NOMO-1 (cell line): ENCODE data around the gene IFI27L1.

Experiments
- DNase-seq, 2 experiments: peaks; one replicate each; lab custom pipeline; 2025; ENCODE audit not compliant: unreplicated experiment in 2 of 2; lab: John Stamatoyannopoulos, UW

IFI27L1 gene

DNA sequence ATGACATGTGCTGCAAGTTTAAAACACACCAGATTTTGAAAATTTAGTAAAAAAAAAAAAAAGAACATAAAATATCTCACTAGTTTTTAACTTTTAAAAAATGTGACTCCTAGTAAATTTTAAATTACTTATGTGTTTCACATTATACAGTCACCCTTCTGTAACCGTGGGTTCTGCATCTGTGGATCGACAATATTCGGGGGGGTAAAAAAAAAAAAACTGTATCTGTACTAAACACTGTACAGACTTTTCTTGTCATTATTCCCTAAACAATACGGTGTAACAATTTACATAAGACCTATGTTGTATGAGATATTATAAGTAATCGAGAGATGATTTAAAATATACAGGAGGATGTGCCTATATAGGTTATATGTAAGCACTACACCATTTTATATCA lies 3.3 kb upstream of the IFI27L1 start:
- no peak for DNase-seq

DNA sequence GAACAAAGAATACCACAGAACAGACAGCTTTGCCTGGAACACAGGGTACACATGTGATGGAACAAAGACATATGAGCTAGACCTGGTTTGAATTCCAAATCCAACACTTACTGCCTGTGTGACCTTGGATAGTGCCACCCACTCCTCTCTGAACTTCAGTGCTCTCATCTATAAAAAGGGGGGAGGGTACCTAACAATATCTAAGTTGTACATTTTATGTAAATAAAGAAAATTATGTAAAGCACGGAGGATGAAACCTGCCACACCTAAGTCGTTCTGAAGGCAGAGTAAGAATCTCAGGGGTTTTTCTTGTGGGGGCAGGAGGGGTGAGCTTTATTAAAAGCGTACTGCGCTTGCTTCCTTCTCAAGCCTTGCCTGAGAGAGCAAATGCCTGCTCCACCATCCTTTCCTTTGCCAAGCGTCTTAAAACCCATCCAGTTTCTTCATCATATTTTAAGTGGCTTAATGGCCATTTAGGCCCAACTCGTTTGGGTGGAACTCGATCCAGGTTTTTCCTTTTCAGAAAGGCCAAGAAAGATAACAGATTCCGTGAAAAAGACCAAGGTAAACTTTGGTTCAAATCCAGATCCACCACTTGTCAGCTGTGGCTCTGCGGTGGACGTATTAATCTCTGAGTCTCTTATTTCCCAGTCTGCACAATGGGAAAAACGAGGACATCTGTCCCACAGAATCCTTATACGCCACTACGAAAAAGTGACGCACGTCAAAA lies 1.1 kb upstream of the IFI27L1 start:
- peak in 1 of 2 experiments; percentile 13 for DNase-seq

DNA sequence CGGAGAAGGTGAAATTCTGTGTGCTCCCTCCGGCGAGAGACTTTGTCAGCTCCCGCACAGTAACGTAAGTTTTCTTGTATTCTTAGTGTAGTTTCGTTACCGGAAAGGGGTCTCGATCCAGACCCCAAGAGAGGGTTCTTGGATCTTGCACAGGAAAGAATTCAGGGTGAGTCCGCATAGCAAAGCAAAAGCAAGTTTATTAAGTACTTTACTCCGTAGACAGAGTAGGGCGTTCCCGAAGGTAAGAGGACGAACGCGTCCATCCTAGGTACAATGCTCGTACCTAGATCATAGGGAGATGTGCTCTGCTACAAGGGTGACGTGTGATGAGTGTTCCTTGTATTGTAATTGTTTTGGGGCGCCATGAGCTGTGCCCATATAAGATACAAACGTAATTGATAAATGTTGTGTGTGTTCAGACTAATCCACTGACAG lies 293 bp downstream of the IFI27L1 start:
- DNase-seq = no peak

- no peak for DNase-seq
Measured at GRCh38 chr14:94087891-94088290, 6.8 kb downstream of the IFI27L1 start.

GRCh38 chr14:94088516-94088915 lies 7.4 kb downstream of the IFI27L1 start:
- DNase-seq = no peak

DNA sequence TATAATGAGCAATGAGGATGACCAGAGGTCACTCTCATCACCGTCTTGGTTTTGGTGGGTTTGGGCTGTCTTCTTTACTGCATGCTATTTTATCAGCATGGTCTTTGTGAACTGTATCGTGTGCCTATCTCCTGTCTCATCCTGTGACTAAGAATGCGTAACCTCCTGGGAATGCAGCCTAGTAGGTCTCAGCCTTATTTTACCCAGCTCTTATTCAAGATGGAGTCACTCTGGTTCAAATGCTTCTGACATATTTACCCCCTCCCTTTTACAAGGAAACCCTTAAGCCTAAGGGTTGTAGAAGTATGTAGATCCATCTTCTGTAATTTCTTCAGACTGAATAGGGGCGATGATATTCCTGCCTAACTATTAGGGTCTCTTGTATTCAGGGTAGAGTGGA lies 8.4 kb downstream of the IFI27L1 start:
- DNase-seq = no peak

GRCh38 chr14:94093418-94093817 lies 12.3 kb downstream of the IFI27L1 start:
- no peak for DNase-seq

GRCh38 chr14:94097091-94097490 lies 16.0 kb downstream of the IFI27L1 start:
- DNase-seq = no peak

DNA sequence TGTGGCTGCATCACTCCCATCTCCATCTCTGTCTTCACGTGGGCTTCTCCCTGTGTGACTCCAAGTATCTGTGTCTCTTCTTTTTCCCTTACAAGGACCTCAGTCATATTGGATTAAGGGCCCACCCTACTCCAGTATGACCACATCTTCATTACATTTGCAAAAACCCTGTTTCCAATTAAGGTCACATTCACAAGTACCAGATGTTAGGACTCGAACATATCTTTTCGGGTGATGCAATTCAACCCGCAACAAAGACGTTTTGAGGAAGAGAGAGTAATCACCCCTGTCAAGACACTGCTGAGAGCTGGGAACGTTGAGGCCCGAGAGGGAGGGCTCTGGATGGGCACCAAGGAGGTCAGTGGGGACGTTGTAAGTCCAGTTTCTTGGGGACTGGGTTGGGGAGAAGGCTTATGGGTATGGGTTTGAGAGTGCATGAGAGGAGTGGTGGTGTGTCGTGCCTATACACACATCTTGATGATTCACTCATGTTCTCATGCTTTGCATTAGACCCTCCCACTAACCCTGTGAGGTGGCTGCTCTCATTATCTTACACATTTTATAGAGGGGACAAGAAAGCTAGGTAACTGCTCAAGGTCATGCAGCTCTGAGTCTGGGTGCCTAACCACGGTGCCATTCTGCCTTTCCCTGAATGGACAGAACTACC lies 17.3 kb downstream of the IFI27L1 start:
- DNase-seq = peak; percentile 59 to 83

- DNase-seq = no peak
Measured at GRCh38 chr14:94099006-94099405, 17.9 kb downstream of the IFI27L1 start.

- no peak for DNase-seq
Measured at GRCh38 chr14:94100847-94101246, 19.7 kb downstream of the IFI27L1 start.

DNA sequence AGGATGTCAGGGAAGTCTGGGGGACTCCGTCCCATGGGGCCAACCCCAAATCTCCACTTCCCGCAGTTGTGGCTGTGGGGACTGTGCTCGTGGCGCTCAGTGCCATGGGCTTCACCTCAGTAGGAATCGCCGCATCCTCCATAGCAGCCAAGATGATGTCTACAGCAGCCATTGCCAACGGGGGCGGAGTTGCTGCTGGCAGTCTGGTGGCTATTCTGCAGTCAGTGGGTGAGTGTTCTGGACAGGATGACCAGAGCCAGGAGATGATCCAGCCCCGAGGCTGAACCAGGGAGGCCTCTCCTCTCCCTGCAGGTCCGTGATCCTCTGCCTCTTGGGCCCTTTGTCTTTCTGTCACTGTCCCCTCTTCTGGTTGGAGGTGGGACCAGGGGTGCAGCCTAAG lies 20.6 kb downstream of the IFI27L1 start:
- DNase-seq = no peak

DNA sequence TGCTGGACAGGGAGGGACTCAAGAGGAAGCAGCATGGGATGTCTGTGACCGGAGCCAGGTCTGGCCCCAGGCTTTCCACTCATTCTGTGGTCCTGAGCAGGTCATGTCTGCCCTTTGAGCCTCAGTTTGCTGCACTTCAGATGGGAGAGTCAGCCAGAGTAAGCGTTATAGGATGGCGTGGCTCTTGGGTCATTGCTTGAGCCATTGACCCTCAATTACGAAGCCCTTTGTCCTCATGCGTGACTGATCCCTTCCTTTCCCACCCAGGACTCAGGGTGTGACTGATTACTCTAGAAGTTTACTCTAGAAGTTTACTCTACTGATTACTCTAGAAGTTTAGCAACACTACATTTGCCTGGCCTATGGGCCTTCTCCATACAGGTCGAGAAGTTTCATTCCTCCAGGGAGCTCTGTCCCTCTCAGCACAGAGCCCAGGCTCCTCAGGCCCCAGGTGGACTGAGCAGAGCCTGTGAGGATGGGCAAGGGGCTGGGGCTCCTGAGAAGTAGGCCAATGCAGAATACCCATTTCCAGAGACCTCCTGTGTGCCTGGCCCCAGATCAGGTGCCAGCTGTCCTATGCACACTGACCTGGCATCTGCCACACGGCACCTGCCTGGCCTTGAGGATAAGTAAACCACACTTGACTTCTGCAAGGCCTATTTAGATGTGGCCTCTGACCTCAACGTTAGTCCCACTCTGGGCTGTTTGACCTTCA lies 21.8 kb downstream of the IFI27L1 start:
- no peak for DNase-seq

DNA sequence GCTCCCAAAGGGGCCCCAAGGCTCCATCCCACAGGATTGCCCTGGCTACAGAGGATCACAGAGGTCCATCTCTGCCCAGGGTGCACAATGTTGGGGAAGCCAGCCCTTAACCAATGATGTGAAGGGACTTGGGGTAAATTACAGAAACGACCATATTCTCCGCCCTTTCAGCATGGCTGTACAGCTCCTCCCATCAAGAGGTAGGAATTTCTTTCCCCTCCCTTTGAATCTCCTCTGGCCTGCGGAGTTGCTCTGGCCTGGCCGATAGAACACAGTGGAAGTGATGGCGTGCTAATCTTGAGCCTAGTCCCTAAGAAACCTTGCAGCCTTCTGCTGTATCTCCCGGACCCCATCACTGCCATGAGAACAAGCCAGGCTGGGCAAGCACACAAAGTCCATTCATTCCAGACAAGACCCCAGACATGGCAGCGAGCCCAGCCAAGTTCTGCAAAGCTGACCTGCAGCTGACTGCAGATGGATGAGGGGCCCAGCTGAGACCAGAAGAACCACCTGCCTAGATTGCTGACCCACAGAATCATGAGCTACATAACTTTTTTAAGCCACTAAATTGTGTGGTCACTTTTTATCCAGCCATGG lies 22.5 kb downstream of the IFI27L1 start:
- no peak for DNase-seq

- DNase-seq = no peak
Measured at GRCh38 chr14:94104731-94105130, 23.6 kb downstream of the IFI27L1 start.

- DNase-seq = no peak
Measured at GRCh38 chr14:94109915-94110250, 28.8 kb downstream of the IFI27L1 start.

DNA sequence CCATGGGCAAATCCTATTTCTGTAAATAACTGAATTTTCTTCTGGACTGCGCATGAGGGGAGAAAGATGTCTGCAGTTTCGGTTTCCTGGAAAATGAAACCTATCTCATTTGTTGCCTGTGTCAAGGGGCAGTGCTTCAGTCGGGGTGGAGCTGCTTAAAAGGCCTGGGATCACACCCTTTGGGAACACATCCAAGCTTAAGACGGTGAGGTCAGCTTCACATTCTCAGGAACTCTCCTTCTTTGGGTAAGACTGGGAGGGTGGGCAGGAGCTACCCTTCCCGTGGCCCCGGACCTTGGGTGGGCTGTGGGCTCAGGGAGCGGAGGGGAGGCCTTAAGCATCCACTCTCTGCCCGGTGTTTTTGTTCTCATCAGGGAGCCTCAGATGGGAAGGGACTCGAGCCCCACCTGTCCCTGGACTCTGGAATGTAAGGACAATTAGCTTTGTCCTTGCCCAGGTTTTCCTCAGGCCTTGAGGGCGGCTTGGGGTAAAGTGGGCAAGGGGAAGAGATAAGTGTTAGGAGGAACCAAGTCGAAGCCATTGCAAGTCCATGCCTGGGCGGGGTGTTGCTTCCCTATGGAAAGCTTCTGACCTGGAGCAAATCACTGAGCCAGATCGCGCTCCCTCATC lies 29.6 kb downstream of the IFI27L1 start, which contains the start of gene IFI27:
Gene IFI27 (plus strand): TSS at position 185 of the 630 bp plus-strand sequence.
- no peak for DNase-seq

GRCh38 chr14:94111276-94112095 lies 30.4 kb downstream of the IFI27L1 start:
- DNase-seq = no peak

DNA sequence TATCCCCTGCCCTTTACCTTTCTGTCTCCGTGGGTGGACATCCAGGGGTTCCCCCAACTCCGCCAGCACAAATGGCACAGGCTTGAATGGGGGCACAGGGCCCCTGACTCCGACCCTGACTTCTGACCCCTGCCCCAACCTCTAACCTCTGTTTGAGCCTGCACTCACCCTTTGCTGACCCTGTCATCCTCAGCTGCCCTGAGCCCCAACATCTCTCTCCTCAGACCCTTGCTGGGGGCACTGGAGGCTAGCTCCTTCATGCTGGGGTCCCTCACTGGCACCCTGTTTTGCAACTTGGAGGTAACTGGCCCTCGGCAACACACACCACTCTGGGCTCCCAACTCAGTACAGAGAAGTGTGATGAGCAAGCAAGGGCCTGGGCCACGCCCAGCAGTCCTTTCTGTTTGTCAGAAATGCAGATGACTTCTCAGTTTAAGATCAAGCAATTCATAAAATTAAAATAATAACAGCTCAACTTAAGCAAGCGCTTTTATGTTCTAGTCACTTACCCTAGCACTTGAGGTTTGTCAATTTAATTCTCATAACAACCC lies 31.5 kb downstream of the IFI27L1 start:
- no peak for DNase-seq

- no peak for DNase-seq
Measured at GRCh38 chr14:94113073-94113472, 32.0 kb downstream of the IFI27L1 start.
